MCF 10A (cell line): ENCODE data around the gene SVOP. TPM values are rescaled to one million over a fixed set of nuclear protein-coding genes. Genes with fewer than 3 reads are reported as not detected.

Experiments
- BruUV-seq: library from RNA; stranded (reverse); fragments of 400-500 nt; replicated peaks from 2 replicates; lab custom pipeline; 2021; lab: Mats Ljungman, UMichigan
- CTCF ChIA-PET: fragments of 300-600 bp; sonication (Branson Sonifier 250); formaldehyde crosslinking; extraction: SDS; loops from one replicate; lab custom pipeline; 2021; ENCODE audit warnings: antibody characterized with exemption, inconsistent platforms; lab: Yijun Ruan, JAX
- POLR2A ChIA-PET: fragments of 300-600, 350-650 bp; sonication (Branson Sonifier 250); formaldehyde crosslinking; extraction: SDS; loops from one replicate; lab custom pipeline; 2020; ENCODE audit warnings: antibody characterized with exemption, inconsistent platforms; lab: Yijun Ruan, JAX
- DNase-seq: peaks from one replicate; pipeline ENCODE4 v3.0.0-alpha.2; 2018; ENCODE audit not compliant: unreplicated experiment
- H3K27ac Mint-ChIP-seq: one replicate; pipeline ENCODE4 v1.8.0; 2022; ENCODE audit warnings: mild to moderate bottlenecking, low read depth, mixed read lengths; ENCODE audit not compliant: unreplicated experiment
- H3K27me3 Mint-ChIP-seq: one replicate; pipeline ENCODE4 v1.8.0; 2022; ENCODE audit warnings: mixed read lengths; ENCODE audit not compliant: insufficient read depth, unreplicated experiment
- H3K36me3 Mint-ChIP-seq: one replicate; pipeline ENCODE4 v1.8.0; 2022; ENCODE audit warnings: mild to moderate bottlenecking, moderate library complexity, mixed read lengths; ENCODE audit not compliant: insufficient read depth, unreplicated experiment
- H3K4me1 Mint-ChIP-seq: one replicate; pipeline ENCODE4 v1.8.0; 2022; ENCODE audit warnings: mixed read lengths; ENCODE audit not compliant: insufficient read depth, unreplicated experiment
- H3K4me3 Mint-ChIP-seq: one replicate; pipeline ENCODE4 v1.8.0; 2022; ENCODE audit warnings: mild to moderate bottlenecking, moderate library complexity, mixed read lengths; ENCODE audit not compliant: unreplicated experiment
- H3K9me3 Mint-ChIP-seq: one replicate; pipeline ENCODE4 v1.8.0; 2022; ENCODE audit warnings: mixed read lengths; ENCODE audit not compliant: unreplicated experiment
- CTCF ChIP-seq: fragments of 200-600 bp; IDR thresholded peaks from one replicate; pipeline ENCODE4 v1.8.0; 2022; ENCODE audit warnings: antibody characterized with exemption, mild to moderate bottlenecking; ENCODE audit not compliant: unreplicated experiment
- intact Hi-C: fragments of 100-400 bp; cut with micrococcal nuclease; formaldehyde crosslinking; loops from 2 replicates; pipeline ENCODE4 v1.14.1; 2022
- total RNA-seq: library from RNA; stranded (reverse); gene quantifications from 2 replicates; pipeline ENCODE4 v1.2.3, GENCODE V29; 2022

SVOP gene
- total RNA-seq, 1 experiment from 2014 or later, result not detected

GRCh38 chr12:108930155-108930554 is 90.7 kb downstream of the SVOP start:
- POLR2A ChIA-PET, result no interaction called here
- intact Hi-C loops, result no loop called here
- CTCF ChIA-PET, result interaction anchor here (1.0 kb wide), 1 partner anchor 313 kb away, joined by 3 read pairs; no protein-coding TSS in a partner anchor
- no peak for DNase-seq
- no peak overlapping the region for H3K27ac Mint-ChIP-seq
- no peaks in the 10 kb centered on the region for H3K36me3 Mint-ChIP-seq
- BruUV-seq, result no TSS peak
- peaks cover 5% of the 10 kb centered on the region for H3K9me3 Mint-ChIP-seq
- H3K4me3 Mint-ChIP-seq, result no peak overlapping the region
- no peaks in the 10 kb centered on the region for H3K4me1 Mint-ChIP-seq
- no peak for TF ChIP-seq CTCF
- H3K27me3 Mint-ChIP-seq, result peaks cover 18% of the 10 kb centered on the region

- Mint-ChIP-seq H3K9me3 (peaks cover 7% of the 10 kb centered on the region), H3K27ac (no peak overlapping the region), H3K36me3 (no peaks in the 10 kb centered on the region), H3K4me1 (no peaks in the 10 kb centered on the region), H3K4me3 (no peak overlapping the region), H3K27me3 (peaks cover 3% of the 10 kb centered on the region)
- BruUV-seq, result no TSS peak
- TF ChIP-seq CTCF, result no peak
- ChIA-PET POLR2A (no interaction called here), CTCF (interaction anchor here (0.6 kb wide), 1 partner anchor 22 kb away, joined by 3 read pairs; no protein-coding TSS in a partner anchor)
- no peak for DNase-seq
- intact Hi-C loops, result no loop called here
These were observed 92.2 kb downstream of the SVOP start for GRCh38 chr12:108928695-108929094.

- peaks cover 11% of the 10 kb centered on the region for H3K27me3 Mint-ChIP-seq
- no peak overlapping the region for H3K27ac Mint-ChIP-seq
- H3K4me1 Mint-ChIP-seq, result no peaks in the 10 kb centered on the region
- intact Hi-C loops, result no loop called here
- peaks cover 7% of the 10 kb centered on the region for H3K9me3 Mint-ChIP-seq
- no TSS peak for BruUV-seq
- no peak for DNase-seq
- ChIA-PET POLR2A (no interaction called here), CTCF (interaction anchor here (0.6 to 1.1 kb wide), 2 partner anchors 18 to 24 kb away, joined by 3 read pairs; no protein-coding TSS in a partner anchor)
- TF ChIP-seq CTCF, result no peak
- no peaks in the 10 kb centered on the region for H3K36me3 Mint-ChIP-seq
- H3K4me3 Mint-ChIP-seq, result no peak overlapping the region
These were observed 98.0 kb downstream of the SVOP start for GRCh38 chr12:108922918-108923317.

GRCh38 chr12:108921946-108922345 is 98.9 kb downstream of the SVOP start:
- Mint-ChIP-seq H3K4me1 (no peaks in the 10 kb centered on the region), H3K27ac (no peak overlapping the region), H3K36me3 (no peaks in the 10 kb centered on the region), H3K9me3 (peaks cover 7% of the 10 kb centered on the region), H3K4me3 (no peak overlapping the region), H3K27me3 (peaks cover 11% of the 10 kb centered on the region)
- POLR2A ChIA-PET, result no interaction called here
- no TSS peak for BruUV-seq
- no peak for DNase-seq
- TF ChIP-seq CTCF, result no peak
- CTCF ChIA-PET, result interaction anchor here (0.6 to 1.1 kb wide), 2 partner anchors 17 to 20 kb away, joined by 3 read pairs; no protein-coding TSS in a partner anchor
- intact Hi-C loops, result no loop called here
